ENCODE results near the gene RDH8. TPM values are rescaled to one million over a fixed set of nuclear protein-coding genes. Genes with fewer than 3 reads are reported as not detected.

The RDH8 gene
- total and polyA plus RNA-seq, 2 of the 8 experiments (the other 6 are each of a cell fraction or from before 2014, with no cell fraction given) = 0.38 TPM; not detected in 1

- Histone ChIP-seq H2BK15ac (ENCODE audit: low read length) (no peak overlapping the region), H3K79me1 (ENCODE audit: low read depth, low read length) (no peaks in the 10 kb centered on the region), H4K91ac (replicated peaks; ENCODE audit: insufficient read length, low read length) (no peak overlapping the region), H4K20me1 (replicated peaks in 1 of 2; ENCODE audit: control insufficient read depth in 1 of 2, insufficient read depth in 2 of 2, low read length in 2 of 2) (no peaks in the 10 kb centered on the region), H3K23me2 (ENCODE audit: low read depth, low read length) (no peaks in the 10 kb centered on the region), H3K4me1 (replicated peaks in 1 of 4; ENCODE audit: control insufficient read depth in 3 of 4, insufficient read depth in 4 of 4, low read length in 3 of 4) (no peaks in the 10 kb centered on the region), H3K56ac (replicated peaks; ENCODE audit: insufficient read length, low read depth, low read length) (no peak overlapping the region), H3K23ac (ENCODE audit: insufficient read length) (no peak overlapping the region), H2BK20ac (ENCODE audit: low read length) (no peak overlapping the region), H3K79me2 (ENCODE audit: control insufficient read depth in 1 of 2, insufficient read depth in 2 of 2, low read length in 2 of 2) (no peaks in the 10 kb centered on the region), H3K4me3 (ENCODE audit: extremely low read depth in 1 of 4, insufficient read depth in 2 of 4, low read depth in 3 of 4, low read length in 4 of 4) (no peak overlapping the region), H2BK5ac (ENCODE audit: low read depth, low read length) (no peak overlapping the region), H3K4ac (replicated peaks; ENCODE audit: insufficient read length, low read depth, low read length) (no peak overlapping the region), H3K36me3 (ENCODE audit: control insufficient read depth in 2 of 4, insufficient read depth in 4 of 4, low read length in 3 of 4) (no peaks in the 10 kb centered on the region), H4K8ac (ENCODE audit: extremely low read depth, insufficient read depth, low read length) (no peak overlapping the region), H3K9ac (replicated peaks in 1 of 4; ENCODE audit: extremely low read depth in 1 of 4, low read depth in 3 of 4, low read length in 3 of 4) (no peak overlapping the region), H2BK12ac (ENCODE audit: low read depth, low read length) (no peak overlapping the region), H2AK5ac (ENCODE audit: low read depth, low read length) (no peak overlapping the region), H3K9me3 (ENCODE audit: insufficient read depth in 2 of 2, low read depth in 1 of 2, low read length in 1 of 2) (no peaks in the 10 kb centered on the region), H3K27ac (ENCODE audit: low read depth, low read length) (no peak overlapping the region), H2BK120ac (replicated peaks; ENCODE audit: low read depth, low read length) (no peak overlapping the region), H3K4me2 (ENCODE audit: insufficient read depth in 1 of 2, low read depth in 2 of 2, low read length in 2 of 2) (no peak overlapping the region), H3K27me3 (replicated peaks in 1 of 4; ENCODE audit: control insufficient read depth in 3 of 4, extremely low read depth in 1 of 4, insufficient read depth in 3 of 4, low read length in 3 of 4) (no peaks in the 10 kb centered on the region), H3K18ac (ENCODE audit: extremely low read depth, low read length) (no peak overlapping the region), H2AFZ (ENCODE audit: low read length) (no peak overlapping the region), H4K5ac (ENCODE audit: insufficient read length, low read depth, low read length) (no peak overlapping the region), H3K14ac (ENCODE audit: insufficient read length) (no peak overlapping the region)
- FAIRE-seq (no peak), DNase-seq (ENCODE audit: low read depth in 1 of 2, low spot score in 2 of 2) (no peak)
- 88% methylated on average over 3 of the region's 3 CpGs; no CpG with 5 or more reads in 1 of the 2 experiments for WGBS, 2 experiments (ENCODE audit: extremely low coverage in 1 of 2, insufficient coverage in 1 of 2, insufficient read length in 1 of 2, insufficient replicate concordance in 2 of 2, low coverage in 1 of 2, low lambda C conversion rate in 2 of 2, missing lambda C conversion rate in 1 of 2)
- ChIA-PET POLR2A (ENCODE audit: partially characterized antibody) (no interaction called here), CTCF (ENCODE audit: partially characterized antibody) (interaction anchor here (1.8 to 8.8 kb wide), 3 partner anchors 9 to 87 kb away, joined by 4 to 45 read pairs (median 29); no protein-coding TSS in a partner anchor)
- TF ChIP-seq POLR2AphosphoS5 (IDR thresholded peaks at IDR 0.05; ENCODE audit: low read depth, low read length) (no peak), RFX5 (IDR thresholded peaks at IDR 0.05; ENCODE audit: borderline replicate concordance, low read depth, low read length) (no peak), TCF12 (IDR thresholded peaks at IDR 0.05; ENCODE audit: low read depth, low read length) (no peak), SAP30 (IDR thresholded peaks at IDR 0.05; ENCODE audit: insufficient read depth, insufficient replicate concordance, low read length) (no peak), POLR2A (IDR thresholded peaks at IDR 0.05; ENCODE audit: control extremely low read depth in 1 of 2, low read depth in 2 of 2, low read length in 2 of 2) (no peak), CTCF (IDR thresholded peaks at IDR 0.05; ENCODE audit: control extremely low read depth in 1 of 3, insufficient read depth in 1 of 3, low read depth in 1 of 3, low read length in 3 of 3) (no peak), SUZ12 (IDR thresholded peaks at IDR 0.05; ENCODE audit: low read length) (no peak), CHD1 (IDR thresholded peaks at IDR 0.05; ENCODE audit: low read depth, low read length) (no peak), KDM4A (IDR thresholded peaks at IDR 0.05; ENCODE audit: low read depth, low read length, severe bottlenecking) (no peak), ASH2L (IDR thresholded peaks at IDR 0.05; ENCODE audit: low read length) (no peak), MAFK (IDR thresholded peaks at IDR 0.05; ENCODE audit: low read depth, low read length) (no peak), SIX5 (IDR thresholded peaks at IDR 0.05; ENCODE audit: low read depth, low read length) (no peak), EP300 (IDR thresholded peaks at IDR 0.05; ENCODE audit: borderline replicate concordance in 1 of 2, low read depth in 2 of 2, low read length in 2 of 2) (no peak)
These were observed 5.0 kb downstream of the RDH8 start for GRCh38 chr19:10018263-10018662.

Measured in H1 (cell line).